Upper lobe of left lung (tissue), 6 donors: Measurements from ENCODE around the gene GPR158. TPM values are rescaled to one million over a fixed set of nuclear protein-coding genes. Genes with fewer than 3 reads are reported as not detected.

Source experiments
- ATAC-seq, 2 donors: fragments of 200-7000 bp; cut with Tn5 transposase; one replicate each; pipeline ENCODE4 v1.9.1; 2022; ENCODE audit warnings: mild to moderate bottlenecking in 2 of 2, moderate library complexity in 2 of 2; ENCODE audit not compliant: low FRiP score in 2 of 2
- DNase-seq, 2 donors: peaks; one replicate each; pipeline ENCODE4 v3.0.0-alpha.2; 2019 to 2020
- H3K27ac ChIP-seq, 4 donors: fragments of 200-600 bp; sonication (generic); one replicate each; pipeline ENCODE4 v1.5.1; 2016 to 2019
- H3K27me3 ChIP-seq, 4 donors: fragments of 200-600 bp; sonication (generic); one replicate each; pipeline ENCODE4 v1.5.1; 2017 to 2019
- H3K36me3 ChIP-seq, 4 donors: fragments of 200-600 bp; sonication (generic); one replicate each; pipeline ENCODE4 v1.5.1; 2016 to 2019
- H3K4me1 ChIP-seq, 4 donors: fragments of 200-600 bp; sonication (generic); one replicate each; pipeline ENCODE4 v1.5.1; 2018 to 2019
- H3K4me3 ChIP-seq, 4 donors: fragments of 200-600 bp; sonication (generic); one replicate each; pipeline ENCODE4 v1.5.1; 2017 to 2019; ENCODE audit warnings: mild to moderate bottlenecking in 2 of 4, moderate library complexity in 1 of 4
- H3K9me3 ChIP-seq, 4 donors: fragments of 200-600 bp; sonication (generic); one replicate each; pipeline ENCODE4 v1.5.1; 2018 to 2019
- EP300 ChIP-seq, 4 donors: sonication (generic); formaldehyde crosslinking; IDR thresholded peaks; one replicate each; pipeline ENCODE4 v1.5.1; 2017; ENCODE audit warnings: antibody characterized with exemption in 4 of 4, control low read depth in 2 of 4
- POLR2A ChIP-seq, 4 donors: fragments of 450-650 bp; IDR thresholded peaks; one replicate each; pipeline ENCODE4 v1.5.1; 2016 to 2017; ENCODE audit warnings: antibody characterized with exemption in 4 of 4, mild to moderate bottlenecking in 2 of 4
- POLR2AphosphoS5 ChIP-seq, 2 donors: sonication (generic); formaldehyde crosslinking; IDR thresholded peaks; one replicate each; pipeline ENCODE4 v1.5.1; 2017; ENCODE audit warnings: antibody characterized with exemption in 2 of 2
- WGBS, 2 donors: methylation state at CpG; one replicate each; pipeline ENCODE4 v1.1.5; 2017 to 2018; 5-methylcytosine and 5-hydroxymethylcytosine counted together
- total RNA-seq, 6 donors: library from RNA; depleted of rRNA in 4 of 6; stranded (reverse); fragments of >200 nt in 4 of 6; gene quantifications; one replicate each; pipeline versions ENCODE4 v1.1.0 to v1.2.1, GENCODE V29; 2016 to 2021
- TF ChIP-seq, protein P1 (sequence below), 6 experiments: fragments of 450-650 bp in 4 of 6; fragments of 200-600 bp in 2 of 6; sonication (generic) in 2 of 6; IDR thresholded peaks; one replicate each; pipeline ENCODE4 v1.5.1; 2016 to 2019; ENCODE audit warnings: antibody characterized with exemption in 6 of 6
- donor health status: DM: no; HTN: no; CAD: no; lungs with moderate emphysema.
- donor health status: DM: no; HTN: yes; CAD: no; lungs with severe emphysema.

Gene GPR158
- total RNA-seq, 6 donors from 2014 or later, result 0.03 to 0.09 TPM; not detected in 4

DNA sequence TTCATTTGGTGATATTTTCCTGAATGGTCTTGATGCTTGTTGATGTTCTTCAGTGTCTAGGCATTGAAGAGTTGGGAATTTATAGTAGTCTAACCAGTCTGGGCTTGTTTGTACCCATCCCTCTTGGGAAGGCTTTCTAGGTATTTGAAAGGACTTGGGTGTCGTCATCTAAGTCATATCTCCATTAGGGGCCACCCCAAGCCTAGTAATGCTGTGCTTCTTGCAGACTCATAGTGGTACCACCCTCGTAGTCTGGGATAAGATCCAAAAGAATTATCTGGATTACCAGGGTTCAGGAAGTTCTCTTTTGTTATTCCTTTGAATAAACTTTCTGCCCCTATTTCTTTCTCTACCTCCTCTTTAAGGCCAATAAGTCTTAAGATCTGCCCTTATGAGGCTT is 439.9 kb downstream of the GPR158 start:
- DNase-seq (no peak), ATAC-seq (no peak)
- no peak overlapping the region for H3K4me3 ChIP-seq
- no peak for TF ChIP-seq POLR2AphosphoS5 (IDR thresholded peaks at IDR 0.05)
- no peak for TF ChIP-seq POLR2A (IDR thresholded peaks at IDR 0.05)
- TF ChIP-seq EP300 (IDR thresholded peaks at IDR 0.05), result no peak
- TF ChIP-seq, protein P1, sequence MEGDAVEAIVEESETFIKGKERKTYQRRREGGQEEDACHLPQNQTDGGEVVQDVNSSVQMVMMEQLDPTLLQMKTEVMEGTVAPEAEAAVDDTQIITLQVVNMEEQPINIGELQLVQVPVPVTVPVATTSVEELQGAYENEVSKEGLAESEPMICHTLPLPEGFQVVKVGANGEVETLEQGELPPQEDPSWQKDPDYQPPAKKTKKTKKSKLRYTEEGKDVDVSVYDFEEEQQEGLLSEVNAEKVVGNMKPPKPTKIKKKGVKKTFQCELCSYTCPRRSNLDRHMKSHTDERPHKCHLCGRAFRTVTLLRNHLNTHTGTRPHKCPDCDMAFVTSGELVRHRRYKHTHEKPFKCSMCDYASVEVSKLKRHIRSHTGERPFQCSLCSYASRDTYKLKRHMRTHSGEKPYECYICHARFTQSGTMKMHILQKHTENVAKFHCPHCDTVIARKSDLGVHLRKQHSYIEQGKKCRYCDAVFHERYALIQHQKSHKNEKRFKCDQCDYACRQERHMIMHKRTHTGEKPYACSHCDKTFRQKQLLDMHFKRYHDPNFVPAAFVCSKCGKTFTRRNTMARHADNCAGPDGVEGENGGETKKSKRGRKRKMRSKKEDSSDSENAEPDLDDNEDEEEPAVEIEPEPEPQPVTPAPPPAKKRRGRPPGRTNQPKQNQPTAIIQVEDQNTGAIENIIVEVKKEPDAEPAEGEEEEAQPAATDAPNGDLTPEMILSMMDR (IDR thresholded peaks at IDR 0.05), result no peak
- no peak overlapping the region for H3K27ac ChIP-seq
- WGBS, 2 donors, result 74 to 75% methylated on average over 2 of the region's 2 CpGs
- H3K4me1 ChIP-seq, result no peaks in the 10 kb centered on the region
- H3K36me3 ChIP-seq, result no peaks in the 10 kb centered on the region
- H3K9me3 ChIP-seq, result no peaks in the 10 kb centered on the region
- no peaks in the 10 kb centered on the region for H3K27me3 ChIP-seq

DNA sequence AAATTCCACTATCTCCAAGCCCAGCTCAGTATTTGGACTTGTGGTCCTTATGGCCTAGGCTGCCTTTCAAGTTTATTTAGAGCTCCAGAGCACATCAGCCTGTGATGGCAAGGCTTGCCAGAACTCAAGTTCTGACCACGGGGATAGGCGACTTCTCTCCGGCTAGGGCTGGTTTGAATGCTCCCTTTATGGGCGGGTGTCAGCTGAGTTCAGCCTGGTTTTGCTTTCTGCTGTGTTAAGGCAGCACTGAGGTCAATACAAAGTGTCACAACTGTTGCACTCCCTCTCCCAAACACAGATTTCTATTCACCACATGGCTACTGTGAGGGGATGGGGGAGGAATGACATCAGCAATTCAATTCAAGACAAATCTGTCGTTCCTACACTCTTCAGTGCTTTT is 441.1 kb downstream of the GPR158 start:
- WGBS, 2 donors, result 86 to 93% methylated on average over 5 of the region's 5 CpGs
- H3K27ac ChIP-seq, result no peak overlapping the region
- H3K4me1 ChIP-seq, result no peaks in the 10 kb centered on the region
- no peak for TF ChIP-seq POLR2AphosphoS5 (IDR thresholded peaks at IDR 0.05)
- no peak for TF ChIP-seq EP300 (IDR thresholded peaks at IDR 0.05)
- TF ChIP-seq, protein P1 (IDR thresholded peaks at IDR 0.05), result no peak
- TF ChIP-seq POLR2A (IDR thresholded peaks at IDR 0.05), result no peak
- ATAC-seq (no peak), DNase-seq (no peak)
- H3K4me3 ChIP-seq, result no peak overlapping the region
- no peaks in the 10 kb centered on the region for H3K9me3 ChIP-seq
- H3K36me3 ChIP-seq, result no peaks in the 10 kb centered on the region
- no peaks in the 10 kb centered on the region for H3K27me3 ChIP-seq

DNA sequence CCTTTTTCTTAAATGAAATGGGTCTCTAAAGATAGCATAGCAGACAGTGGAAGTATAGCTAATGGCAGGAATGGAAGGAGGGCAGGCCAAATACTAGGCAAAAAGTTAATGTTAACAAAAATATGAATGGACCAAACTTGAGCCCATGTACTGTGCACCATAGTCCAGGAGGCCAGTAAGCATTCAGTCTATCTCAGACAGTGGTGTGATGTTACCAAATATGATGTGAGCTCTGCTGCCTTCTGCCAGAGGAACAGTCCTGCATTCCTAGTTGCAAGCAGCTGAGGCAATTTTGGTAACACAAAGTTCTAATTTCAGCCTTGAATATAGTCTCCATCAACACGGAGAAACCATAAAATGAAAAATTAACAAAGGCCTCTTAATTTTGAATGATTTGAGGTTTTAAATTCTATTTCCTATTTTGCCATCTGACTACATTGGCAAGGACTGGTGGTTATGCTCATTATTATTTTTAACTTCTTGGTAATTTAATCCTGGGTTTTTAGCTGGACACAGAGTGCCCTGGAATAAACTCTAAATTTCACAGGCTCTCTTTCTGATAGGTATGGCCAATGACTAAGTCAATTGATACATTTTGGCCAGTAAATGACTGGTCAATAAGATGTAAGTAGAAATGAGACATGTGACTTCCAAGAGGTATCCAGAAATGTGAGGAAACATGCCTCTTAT is 442.2 kb downstream of the GPR158 start:
- Histone ChIP-seq H3K9me3 (no peaks in the 10 kb centered on the region), H3K4me3 (no peak overlapping the region), H3K4me1 (no peaks in the 10 kb centered on the region), H3K27ac (no peak overlapping the region), H3K27me3 (no peaks in the 10 kb centered on the region), H3K36me3 (no peaks in the 10 kb centered on the region)
- no peak for ATAC-seq
- DNase-seq, result no peak
- TF ChIP-seq, protein P1 (IDR thresholded peaks at IDR 0.05), result no peak
- no peak for TF ChIP-seq EP300 (IDR thresholded peaks at IDR 0.05)
- no peak for TF ChIP-seq POLR2A (IDR thresholded peaks at IDR 0.05)
- no peak for TF ChIP-seq POLR2AphosphoS5 (IDR thresholded peaks at IDR 0.05)
- 90 to 91% methylated on average over 1 of the region's 1 CpG for WGBS, 2 donors

DNA sequence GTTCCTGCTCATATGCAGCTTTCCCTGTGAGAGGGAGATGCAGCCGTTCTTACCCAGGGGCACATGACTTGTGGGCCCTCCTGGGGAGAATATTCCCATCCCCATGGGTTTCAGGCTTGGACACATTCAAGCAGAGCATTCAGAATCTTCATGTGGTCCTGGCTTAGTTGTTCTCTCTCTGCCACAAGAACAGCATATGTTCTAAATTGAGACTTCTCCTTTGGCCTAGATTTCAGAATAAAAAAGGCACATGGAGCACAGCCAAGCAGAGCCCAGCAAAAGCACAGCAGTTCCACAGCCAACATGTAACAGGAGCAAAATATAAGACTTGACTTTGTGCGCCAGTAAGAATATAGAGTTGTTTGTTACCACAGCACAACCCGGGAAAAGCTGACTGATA is 452.8 kb downstream of the GPR158 start:
- H3K4me3 ChIP-seq, result no peak overlapping the region
- TF ChIP-seq, protein P1 (IDR thresholded peaks at IDR 0.05), result no peak
- TF ChIP-seq POLR2AphosphoS5 (IDR thresholded peaks at IDR 0.05), result no peak
- no peak for TF ChIP-seq POLR2A (IDR thresholded peaks at IDR 0.05)
- TF ChIP-seq EP300 (IDR thresholded peaks at IDR 0.05), result no peak
- no peak overlapping the region for H3K27ac ChIP-seq
- no peak for ATAC-seq
- H3K36me3 ChIP-seq, result no peaks in the 10 kb centered on the region
- H3K9me3 ChIP-seq, result no peaks in the 10 kb centered on the region
- WGBS, 2 donors, result 73 to 83% methylated on average over 3 of the region's 3 CpGs
- DNase-seq, result no peak
- H3K27me3 ChIP-seq, result no peaks in the 10 kb centered on the region
- H3K4me1 ChIP-seq, result no peaks in the 10 kb centered on the region

DNA sequence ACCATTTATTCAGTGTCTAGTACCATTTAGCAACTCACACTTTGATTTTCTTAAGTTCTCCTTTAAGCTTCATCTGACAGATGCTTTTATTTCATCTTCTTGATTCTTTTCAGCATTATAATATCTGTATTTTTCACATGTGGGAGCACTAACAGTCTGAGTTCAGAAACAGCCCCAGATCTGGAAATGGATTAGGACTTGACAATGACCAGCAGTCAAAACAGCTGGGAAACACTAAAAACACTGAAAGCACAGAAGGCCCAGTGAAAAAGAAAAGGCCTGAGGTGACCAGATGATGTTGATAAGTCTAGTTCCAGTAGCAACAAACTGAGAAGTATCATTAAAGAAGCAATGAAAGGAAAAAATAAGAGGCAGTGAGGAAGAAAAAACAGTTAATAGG is 454.5 kb downstream of the GPR158 start:
- no peak for DNase-seq
- H3K36me3 ChIP-seq, result no peaks in the 10 kb centered on the region
- H3K27ac ChIP-seq, result no peak overlapping the region
- H3K4me1 ChIP-seq, result no peaks in the 10 kb centered on the region
- TF ChIP-seq EP300 (IDR thresholded peaks at IDR 0.05) (no peak), POLR2AphosphoS5 (IDR thresholded peaks at IDR 0.05) (no peak), POLR2A (IDR thresholded peaks at IDR 0.05) (no peak)
- TF ChIP-seq, protein P1 (IDR thresholded peaks at IDR 0.05), result no peak
- H3K27me3 ChIP-seq, result no peaks in the 10 kb centered on the region
- H3K9me3 ChIP-seq, result no peaks in the 10 kb centered on the region
- H3K4me3 ChIP-seq, result no peak overlapping the region
- ATAC-seq, result no peak
